H1 (cell line): ENCODE measurements around the gene SRRM3. TPM values are rescaled to one million over a fixed set of nuclear protein-coding genes. Genes with fewer than 3 reads are reported as not detected.

Experiments
- BRCA1 ChIP-seq: IDR thresholded peaks from 2 replicates; pipeline ENCODE4 v1.6.1; 2012; ENCODE audit warnings: low read depth, low read length, improper control_type of control experiment
- CREB1 ChIP-seq: IDR thresholded peaks from 2 replicates; pipeline ENCODE4 v1.6.1; 2012; ENCODE audit warnings: inconsistent platforms
- CTBP2 ChIP-seq: IDR thresholded peaks from 2 replicates; pipeline ENCODE4 v1.7.0; 2011; ENCODE audit warnings: borderline replicate concordance, mild to moderate bottlenecking, moderate library complexity, mixed read lengths, low read length; ENCODE audit not compliant: insufficient read depth, insufficient read length
- EP300 ChIP-seq, 2 experiments: IDR thresholded peaks; 1 replicate in 1 of 2; 2 replicates in 1 of 2; pipeline ENCODE4 v1.6.1; 2011 to 2012; ENCODE audit warnings: low read depth in 2 of 2, low read length in 2 of 2, mild to moderate bottlenecking in 2 of 2, borderline replicate concordance in 1 of 2, inconsistent platforms in 1 of 2, moderate library complexity in 1 of 2
- HDAC2 ChIP-seq, 2 experiments: fragments of 300-600 bp in 1 of 2; sonication (generic) in 1 of 2; IDR thresholded peaks; 2 replicates each; pipeline ENCODE4 v1.6.1; 2011 to 2012; ENCODE audit warnings: low read depth in 2 of 2, low read length in 2 of 2, mild to moderate bottlenecking in 2 of 2, moderate library complexity in 2 of 2, borderline replicate concordance in 1 of 2, inconsistent platforms in 1 of 2
- JUN ChIP-seq: IDR thresholded peaks from 2 replicates; pipeline ENCODE4 v1.6.1; 2011; ENCODE audit warnings: low read depth, mild to moderate bottlenecking, improper control_type of control experiment, low read length
- NRF1 ChIP-seq: IDR thresholded peaks from 2 replicates; pipeline ENCODE4 v1.6.1; 2011; ENCODE audit warnings: mild to moderate bottlenecking, low read depth, low read length, improper control_type of control experiment
- POLR2A ChIP-seq, 2 experiments: IDR thresholded peaks; 1 replicate in 1 of 2; 2 replicates in 1 of 2; pipeline ENCODE4 v1.6.1; 2011; ENCODE audit warnings: low read depth in 2 of 2, low read length in 2 of 2, mild to moderate bottlenecking in 2 of 2; ENCODE audit errors: control extremely low read depth in 1 of 2
- TCF12 ChIP-seq: IDR thresholded peaks from 2 replicates; pipeline ENCODE4 v1.6.1; 2011; ENCODE audit warnings: low read depth, mild to moderate bottlenecking, low read length
- polyA plus RNA-seq, 7 experiments: library from polyadenylated mRNA; depleted of rRNA in 3 of 7; stranded (reverse) in 5 of 7; unstranded in 2 of 7; fragments of >200 nt in 5 of 7; fragments of 200-250 nt in 2 of 7; gene quantifications; 1 replicate in 5 of 7; 2 replicates in 1 of 7; 4 replicates in 1 of 7; pipeline versions ENCODE4 v1.2.1 to v1.2.3, GENCODE V29; 2011 to 2013; ENCODE audit warnings: missing spikeins in 2 of 7, mixed read lengths in 2 of 7
- total RNA-seq: library from RNA; stranded (reverse); fragmentation: NEBNext Ultra II Directional; extraction: Animal tissue kit (Norgen Biotek cat#: 25700); gene quantifications from 2 replicates; pipeline ENCODE4 v1.2.1, GENCODE V29; 2021
- TF ChIP-seq, protein P1 (sequence below): fragments of 300-600 bp; sonication (generic); IDR thresholded peaks from 2 replicates; pipeline ENCODE4 v1.7.1; 2012; ENCODE audit warnings: low read length, moderate library complexity, mild to moderate bottlenecking, inconsistent platforms; ENCODE audit not compliant: insufficient replicate concordance

SRRM3 gene
- total and polyA plus RNA-seq, 2 of the 8 experiments (the other 6 are each of a cell fraction or from before 2014, with no cell fraction given): 10.4 to 17.4 TPM

DNA sequence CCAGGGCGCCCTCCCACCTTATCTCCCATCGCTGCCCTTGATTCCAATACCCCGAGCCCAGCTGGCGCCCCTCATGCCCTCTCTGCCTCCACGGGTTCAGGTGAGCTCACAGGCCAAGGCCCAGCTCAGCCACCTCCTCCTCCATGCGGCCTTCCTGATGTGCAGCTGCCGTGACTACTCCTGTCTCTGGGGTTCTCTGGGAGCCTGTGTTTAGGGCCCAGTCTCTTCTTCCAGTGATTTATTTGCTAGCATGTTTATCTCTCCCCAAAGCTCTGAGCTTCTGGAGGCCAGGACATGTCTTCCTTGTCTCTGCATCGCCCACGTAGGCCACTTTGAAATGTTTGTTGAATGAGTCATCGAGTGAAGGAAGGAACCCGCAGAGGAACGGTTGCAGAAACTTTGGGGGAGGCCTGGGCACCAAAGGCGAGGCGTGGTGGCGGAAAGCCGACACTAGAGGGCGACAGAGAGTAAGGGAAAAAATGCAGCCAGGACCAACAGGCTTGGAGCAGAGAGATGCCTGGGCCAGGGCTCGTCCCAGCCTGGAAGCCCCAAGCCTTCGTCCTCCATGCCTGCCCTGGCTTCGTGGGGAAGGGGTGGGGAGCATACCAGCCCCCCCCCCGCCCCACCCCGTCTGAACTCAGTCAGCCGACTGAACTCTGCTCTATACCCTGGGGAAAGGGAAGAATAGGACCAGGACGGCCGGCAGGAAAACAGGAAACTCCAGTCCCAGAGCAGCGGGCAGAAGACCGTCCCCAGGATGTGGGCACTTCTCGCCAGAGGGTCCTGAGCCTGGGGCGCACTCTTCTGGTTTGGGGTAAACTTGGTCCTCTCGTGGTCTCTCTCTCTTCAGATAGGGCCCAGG, 89.9 kb downstream of the SRRM3 start (continued):
- TF ChIP-seq, protein P1, sequence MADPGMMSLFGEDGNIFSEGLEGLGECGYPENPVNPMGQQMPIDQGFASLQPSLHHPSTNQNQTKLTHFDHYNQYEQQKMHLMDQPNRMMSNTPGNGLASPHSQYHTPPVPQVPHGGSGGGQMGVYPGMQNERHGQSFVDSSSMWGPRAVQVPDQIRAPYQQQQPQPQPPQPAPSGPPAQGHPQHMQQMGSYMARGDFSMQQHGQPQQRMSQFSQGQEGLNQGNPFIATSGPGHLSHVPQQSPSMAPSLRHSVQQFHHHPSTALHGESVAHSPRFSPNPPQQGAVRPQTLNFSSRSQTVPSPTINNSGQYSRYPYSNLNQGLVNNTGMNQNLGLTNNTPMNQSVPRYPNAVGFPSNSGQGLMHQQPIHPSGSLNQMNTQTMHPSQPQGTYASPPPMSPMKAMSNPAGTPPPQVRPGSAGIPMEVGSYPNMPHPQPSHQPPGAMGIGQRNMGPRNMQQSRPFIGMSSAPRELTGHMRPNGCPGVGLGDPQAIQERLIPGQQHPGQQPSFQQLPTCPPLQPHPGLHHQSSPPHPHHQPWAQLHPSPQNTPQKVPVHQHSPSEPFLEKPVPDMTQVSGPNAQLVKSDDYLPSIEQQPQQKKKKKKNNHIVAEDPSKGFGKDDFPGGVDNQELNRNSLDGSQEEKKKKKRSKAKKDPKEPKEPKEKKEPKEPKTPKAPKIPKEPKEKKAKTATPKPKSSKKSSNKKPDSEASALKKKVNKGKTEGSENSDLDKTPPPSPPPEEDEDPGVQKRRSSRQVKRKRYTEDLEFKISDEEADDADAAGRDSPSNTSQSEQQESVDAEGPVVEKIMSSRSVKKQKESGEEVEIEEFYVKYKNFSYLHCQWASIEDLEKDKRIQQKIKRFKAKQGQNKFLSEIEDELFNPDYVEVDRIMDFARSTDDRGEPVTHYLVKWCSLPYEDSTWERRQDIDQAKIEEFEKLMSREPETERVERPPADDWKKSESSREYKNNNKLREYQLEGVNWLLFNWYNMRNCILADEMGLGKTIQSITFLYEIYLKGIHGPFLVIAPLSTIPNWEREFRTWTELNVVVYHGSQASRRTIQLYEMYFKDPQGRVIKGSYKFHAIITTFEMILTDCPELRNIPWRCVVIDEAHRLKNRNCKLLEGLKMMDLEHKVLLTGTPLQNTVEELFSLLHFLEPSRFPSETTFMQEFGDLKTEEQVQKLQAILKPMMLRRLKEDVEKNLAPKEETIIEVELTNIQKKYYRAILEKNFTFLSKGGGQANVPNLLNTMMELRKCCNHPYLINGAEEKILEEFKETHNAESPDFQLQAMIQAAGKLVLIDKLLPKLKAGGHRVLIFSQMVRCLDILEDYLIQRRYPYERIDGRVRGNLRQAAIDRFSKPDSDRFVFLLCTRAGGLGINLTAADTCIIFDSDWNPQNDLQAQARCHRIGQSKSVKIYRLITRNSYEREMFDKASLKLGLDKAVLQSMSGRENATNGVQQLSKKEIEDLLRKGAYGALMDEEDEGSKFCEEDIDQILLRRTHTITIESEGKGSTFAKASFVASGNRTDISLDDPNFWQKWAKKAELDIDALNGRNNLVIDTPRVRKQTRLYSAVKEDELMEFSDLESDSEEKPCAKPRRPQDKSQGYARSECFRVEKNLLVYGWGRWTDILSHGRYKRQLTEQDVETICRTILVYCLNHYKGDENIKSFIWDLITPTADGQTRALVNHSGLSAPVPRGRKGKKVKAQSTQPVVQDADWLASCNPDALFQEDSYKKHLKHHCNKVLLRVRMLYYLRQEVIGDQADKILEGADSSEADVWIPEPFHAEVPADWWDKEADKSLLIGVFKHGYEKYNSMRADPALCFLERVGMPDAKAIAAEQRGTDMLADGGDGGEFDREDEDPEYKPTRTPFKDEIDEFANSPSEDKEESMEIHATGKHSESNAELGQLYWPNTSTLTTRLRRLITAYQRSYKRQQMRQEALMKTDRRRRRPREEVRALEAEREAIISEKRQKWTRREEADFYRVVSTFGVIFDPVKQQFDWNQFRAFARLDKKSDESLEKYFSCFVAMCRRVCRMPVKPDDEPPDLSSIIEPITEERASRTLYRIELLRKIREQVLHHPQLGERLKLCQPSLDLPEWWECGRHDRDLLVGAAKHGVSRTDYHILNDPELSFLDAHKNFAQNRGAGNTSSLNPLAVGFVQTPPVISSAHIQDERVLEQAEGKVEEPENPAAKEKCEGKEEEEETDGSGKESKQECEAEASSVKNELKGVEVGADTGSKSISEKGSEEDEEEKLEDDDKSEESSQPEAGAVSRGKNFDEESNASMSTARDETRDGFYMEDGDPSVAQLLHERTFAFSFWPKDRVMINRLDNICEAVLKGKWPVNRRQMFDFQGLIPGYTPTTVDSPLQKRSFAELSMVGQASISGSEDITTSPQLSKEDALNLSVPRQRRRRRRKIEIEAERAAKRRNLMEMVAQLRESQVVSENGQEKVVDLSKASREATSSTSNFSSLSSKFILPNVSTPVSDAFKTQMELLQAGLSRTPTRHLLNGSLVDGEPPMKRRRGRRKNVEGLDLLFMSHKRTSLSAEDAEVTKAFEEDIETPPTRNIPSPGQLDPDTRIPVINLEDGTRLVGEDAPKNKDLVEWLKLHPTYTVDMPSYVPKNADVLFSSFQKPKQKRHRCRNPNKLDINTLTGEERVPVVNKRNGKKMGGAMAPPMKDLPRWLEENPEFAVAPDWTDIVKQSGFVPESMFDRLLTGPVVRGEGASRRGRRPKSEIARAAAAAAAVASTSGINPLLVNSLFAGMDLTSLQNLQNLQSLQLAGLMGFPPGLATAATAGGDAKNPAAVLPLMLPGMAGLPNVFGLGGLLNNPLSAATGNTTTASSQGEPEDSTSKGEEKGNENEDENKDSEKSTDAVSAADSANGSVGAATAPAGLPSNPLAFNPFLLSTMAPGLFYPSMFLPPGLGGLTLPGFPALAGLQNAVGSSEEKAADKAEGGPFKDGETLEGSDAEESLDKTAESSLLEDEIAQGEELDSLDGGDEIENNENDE: no peak
- TF ChIP-seq CTBP2 (no peak), JUN (peak; percentile 75), NRF1 (no peak), TCF12 (no peak), POLR2A (IDR thresholded peaks at IDR 0.05; ENCODE audit: control extremely low read depth in 1 of 2, low read depth in 2 of 2, low read length in 2 of 2) (no peak), EP300 (IDR thresholded peaks at IDR 0.05; ENCODE audit: borderline replicate concordance in 1 of 2, low read depth in 2 of 2, low read length in 2 of 2) (peak in 1 of 2 experiments; percentile 34; a peak in 1 of 3 replicates), HDAC2 (IDR thresholded peaks at IDR 0.05; ENCODE audit: borderline replicate concordance in 1 of 2, low read depth in 2 of 2, low read length in 2 of 2) (no peak), CREB1 (no peak), BRCA1 (no peak)
